Measurements from ENCODE around the gene UBE2QL1.
"Not testable (repeated sequence)": the region's sequence is repeated elsewhere in the genome, so short reads cannot be mapped to it uniquely, and the experiment has no call there.

Gene UBE2QL1

DNA sequence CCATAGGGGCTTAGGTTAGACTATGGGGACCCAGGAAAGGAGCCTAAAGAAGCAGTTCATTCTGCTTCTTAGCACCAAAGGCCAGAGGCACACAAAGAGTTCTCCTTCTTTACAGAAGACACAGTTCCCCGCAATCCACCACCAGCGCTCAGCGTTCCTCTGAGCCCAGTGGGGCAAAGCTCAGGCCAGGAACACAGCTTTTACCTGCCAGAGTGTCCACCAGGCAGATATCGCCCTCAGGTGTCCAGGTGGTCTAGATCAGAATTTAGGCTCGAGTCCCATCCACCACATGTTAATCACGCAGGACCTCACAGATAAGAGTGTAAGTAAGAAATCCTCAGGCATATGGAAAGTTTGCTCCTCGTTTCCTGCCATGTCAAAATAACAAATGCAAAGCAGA lies 53.0 kb downstream of the UBE2QL1 start:
- no peak for DNase-seq

DNA sequence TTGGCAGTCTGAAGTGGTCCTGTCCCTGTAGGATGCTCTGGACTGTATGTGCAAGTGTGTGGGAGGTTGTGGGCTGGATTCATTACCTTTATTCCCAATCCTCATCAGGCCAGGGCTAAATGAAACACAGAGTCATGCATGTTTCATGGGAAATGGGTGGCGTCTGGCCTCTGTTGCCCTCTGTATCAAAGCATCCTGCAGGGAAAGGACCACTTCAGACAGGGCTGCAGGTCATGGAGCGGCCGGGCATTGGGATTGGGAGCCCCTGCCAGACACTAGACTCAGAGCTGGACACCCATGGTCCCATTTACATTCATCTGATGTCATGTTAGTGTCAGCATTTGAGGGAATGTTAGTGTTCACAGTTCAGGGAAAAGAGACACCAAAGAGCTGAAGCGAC lies 53.8 kb downstream of the UBE2QL1 start:
- DNase-seq, result no peak

DNA sequence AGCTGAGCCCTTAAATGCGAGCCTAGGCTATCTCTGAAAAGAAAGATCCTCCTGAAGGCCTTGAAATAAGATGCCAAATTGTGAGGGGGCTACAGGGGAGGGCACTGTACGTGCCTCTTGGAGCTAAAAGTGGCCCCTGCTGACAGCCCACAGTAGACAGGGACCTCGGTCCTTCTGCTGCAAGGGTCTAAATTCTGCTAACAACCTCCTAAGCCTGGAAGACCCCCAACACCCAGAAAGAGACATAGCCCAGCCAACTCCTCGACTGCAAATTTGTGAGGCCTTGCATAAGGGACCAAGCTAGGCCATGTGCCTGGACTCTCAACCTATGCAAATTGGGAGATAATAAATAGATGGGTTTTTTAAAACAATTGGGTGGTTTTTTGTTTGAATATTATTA lies 54.7 kb downstream of the UBE2QL1 start:
- no peak for DNase-seq

DNA sequence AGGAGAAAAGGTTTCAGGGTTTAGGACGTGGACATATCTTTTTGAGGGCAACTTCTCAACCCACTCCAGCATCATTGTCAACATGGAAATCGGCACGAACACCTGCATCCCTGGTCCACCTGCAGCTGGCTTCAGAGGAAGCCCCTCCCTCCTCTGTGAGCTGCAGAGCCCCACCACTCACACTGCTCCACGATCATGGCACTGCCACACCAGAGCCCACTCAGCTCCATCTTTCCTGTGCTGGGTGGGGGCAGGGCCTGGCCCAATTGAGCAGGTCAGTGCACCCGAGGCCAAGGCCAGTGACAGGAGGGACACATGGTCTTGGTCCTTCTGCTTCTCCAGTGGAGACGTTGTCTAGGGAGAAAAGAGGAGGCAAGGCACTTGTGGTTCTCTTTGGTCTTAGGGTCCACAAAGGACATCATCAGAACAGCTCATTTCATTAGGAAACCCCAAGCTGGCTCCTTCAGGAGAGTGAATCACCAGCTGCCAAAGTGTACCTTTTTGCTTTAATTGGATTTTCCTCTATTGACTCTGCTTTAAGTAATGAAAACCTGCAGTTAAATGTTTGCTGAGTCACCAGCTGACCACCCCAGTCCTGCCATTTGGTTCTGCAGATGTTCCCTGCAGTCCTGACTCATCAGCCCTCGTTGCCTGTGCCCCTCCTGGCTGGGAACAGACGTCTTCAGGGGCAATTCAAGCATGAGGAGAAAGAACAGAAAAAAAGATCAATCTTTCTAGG lies 56.2 kb downstream of the UBE2QL1 start:
- no peak for DNase-seq

DNA sequence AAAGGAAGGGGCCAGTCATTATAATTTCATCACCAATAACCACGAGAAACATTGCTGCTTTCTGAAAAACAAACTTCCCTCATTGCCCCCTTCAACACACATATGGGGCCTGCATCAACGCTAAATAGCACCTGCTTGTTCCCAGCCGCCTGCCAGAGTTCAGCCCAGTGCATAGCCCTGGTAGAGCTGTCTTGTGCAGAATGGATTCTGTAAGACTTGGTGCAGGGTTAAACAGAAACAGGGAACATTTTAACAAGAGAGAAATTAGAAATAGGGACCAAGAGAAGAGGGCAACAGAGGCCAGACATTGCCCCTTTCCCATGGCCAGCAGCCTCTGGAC lies 56.7 kb downstream of the UBE2QL1 start:
- DNase-seq, result no peak

DNA sequence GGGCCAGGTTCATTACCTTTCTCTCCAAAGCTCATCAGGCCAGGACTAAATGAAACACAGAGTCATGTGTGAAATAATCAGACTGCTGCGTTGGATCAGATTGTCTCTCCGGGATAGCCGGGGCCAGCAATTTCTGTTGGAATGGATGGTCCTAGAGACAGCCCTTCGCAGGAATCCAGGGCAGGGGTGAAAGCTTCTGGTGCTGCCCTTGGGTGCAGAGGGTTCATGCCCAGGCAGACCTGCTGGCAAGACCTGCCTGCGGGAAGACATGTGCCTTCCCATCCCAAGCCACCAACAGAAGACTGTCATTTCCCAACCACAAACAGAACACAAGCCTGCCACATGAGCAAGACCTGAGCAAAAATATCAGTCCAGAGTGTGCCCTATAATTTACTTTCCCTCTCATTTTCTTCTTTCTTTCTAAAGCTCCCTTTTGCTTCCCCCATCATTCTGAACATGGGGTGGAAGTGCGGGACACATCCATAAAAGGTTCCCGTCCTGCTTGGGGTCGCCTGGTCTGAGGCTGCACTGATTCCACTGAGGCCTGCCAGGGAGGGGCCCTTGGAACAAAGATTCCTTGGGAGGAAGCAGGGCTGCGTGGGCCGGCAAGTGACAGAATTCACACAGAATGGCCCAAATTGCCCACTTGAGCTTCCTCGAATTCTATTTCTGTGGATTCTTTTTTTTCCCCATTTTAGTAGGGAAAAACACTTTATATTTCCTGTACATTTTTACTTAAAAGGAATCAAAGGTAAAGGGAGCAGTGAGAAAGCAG lies 57.3 kb downstream of the UBE2QL1 start:
- no peak for DNase-seq

DNA sequence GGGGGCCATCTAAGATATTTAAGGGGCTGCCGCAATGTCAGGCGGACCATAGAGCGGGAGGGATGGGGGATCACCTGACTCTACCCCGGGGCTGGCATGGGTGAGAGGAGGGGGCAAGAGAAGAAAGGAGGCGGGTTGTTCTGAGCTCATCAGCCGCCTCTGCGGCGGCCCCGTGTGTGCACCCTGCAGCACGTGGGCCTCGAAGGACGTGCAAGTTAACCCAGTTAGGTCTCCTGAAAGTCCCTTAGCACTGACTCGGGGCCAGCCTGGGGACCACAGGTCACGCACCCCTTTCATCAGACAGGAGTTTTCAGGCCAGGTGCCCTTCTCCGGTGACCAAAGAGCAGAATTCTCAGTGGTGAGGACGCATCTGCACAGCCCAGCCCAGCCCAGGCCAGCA lies 58.0 kb downstream of the UBE2QL1 start:
- DNase-seq, result no peak

DNA sequence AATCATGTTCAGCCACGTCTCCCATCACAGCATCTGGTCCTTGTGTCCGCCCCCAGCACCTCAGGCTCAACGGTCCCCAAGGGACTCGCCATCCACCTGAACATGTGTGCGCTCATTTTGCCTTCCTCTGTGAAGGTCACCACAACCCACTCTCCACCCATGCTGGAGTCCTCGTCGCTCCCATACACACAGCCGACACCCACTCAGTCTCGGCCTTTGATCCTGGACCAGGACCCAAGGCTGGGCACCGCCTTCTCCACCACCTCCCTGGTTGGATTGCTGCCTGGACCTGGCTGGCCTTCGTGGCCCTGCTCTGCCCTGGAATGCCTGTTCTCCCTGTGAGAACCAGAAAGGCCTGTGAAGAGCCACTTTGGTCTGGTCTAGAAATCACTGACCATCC lies 60.3 kb downstream of the UBE2QL1 start:
- DNase-seq, result no peak

DNA sequence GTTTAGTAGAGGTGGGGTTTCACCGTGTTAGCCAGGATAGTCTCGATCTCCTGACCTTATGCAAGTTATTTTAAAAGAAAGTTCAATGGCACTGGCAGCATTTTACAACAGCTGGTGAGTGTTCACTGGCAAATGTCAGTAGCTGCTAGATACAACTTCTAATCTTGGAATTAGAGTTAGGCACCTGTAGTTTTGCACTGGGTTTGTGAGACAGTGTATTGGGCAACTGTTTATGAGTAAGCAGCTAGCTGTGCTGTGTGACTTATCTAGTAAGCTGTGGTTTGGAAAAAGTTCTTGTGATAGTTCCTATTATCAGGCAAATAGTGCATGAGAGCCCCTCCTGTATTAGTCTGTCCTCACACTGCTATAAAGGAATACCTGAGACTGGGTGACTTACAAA lies 61.5 kb downstream of the UBE2QL1 start:
- DNase-seq, result no peak

DNA sequence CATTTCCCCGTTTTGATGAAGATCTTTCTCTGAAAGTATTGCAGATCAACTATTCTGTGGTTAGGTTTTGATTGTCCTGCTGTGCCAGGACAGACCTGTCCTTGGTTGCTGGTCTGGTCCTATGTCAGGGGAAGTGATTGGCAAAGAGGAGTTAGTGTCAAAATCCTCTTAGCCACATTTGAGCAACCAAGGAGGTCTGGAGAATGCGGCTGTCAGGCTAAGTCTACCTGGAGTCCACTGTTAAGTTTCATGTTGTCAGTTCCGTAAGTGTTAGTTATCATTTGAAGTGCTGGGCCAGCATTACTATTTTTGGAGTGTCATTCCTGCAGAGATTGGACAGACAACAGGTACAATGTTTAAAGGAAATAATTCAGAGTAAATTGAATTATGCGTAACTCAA lies 62.3 kb downstream of the UBE2QL1 start:
- DNase-seq, result no peak

DNA sequence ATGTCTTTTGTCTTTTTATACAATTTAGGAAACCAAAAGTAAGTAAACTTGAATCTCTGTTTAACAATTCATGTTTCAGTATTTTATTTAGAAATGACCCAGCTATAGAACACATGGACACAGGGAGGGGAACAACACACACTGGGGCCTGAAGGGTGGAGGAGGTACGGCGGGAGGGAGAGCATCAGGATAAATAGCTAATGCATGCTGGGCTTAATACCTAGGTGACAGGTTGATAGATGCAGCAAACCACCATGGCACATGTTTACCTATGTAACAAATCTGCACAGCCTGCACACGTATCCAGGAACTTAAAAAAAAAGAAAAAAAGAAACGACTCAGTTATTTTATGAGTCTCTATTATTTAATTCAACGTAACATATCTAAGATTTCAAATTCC lies 67.2 kb downstream of the UBE2QL1 start:
- DNase-seq, result not testable (repeated sequence)

DNA sequence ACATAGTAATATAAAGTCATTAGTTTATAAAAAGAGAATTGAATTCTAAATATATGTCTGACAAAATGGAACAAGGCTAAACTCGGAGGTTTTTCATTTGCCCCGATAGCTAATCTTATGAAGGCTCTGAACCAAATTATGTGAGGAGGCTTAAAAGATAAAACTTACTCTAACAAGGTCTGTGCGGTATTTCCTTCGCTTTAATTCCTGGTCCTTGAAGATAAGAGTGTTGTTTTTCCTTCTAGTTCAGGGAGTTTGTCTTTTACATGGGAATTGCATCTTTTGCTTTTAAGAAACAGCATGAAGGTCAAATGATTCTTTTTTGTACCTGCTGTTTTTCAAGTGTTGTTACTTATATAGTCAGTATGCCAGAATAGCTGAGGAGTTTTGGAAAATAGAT lies 68.2 kb downstream of the UBE2QL1 start:
- no peak for DNase-seq

DNA sequence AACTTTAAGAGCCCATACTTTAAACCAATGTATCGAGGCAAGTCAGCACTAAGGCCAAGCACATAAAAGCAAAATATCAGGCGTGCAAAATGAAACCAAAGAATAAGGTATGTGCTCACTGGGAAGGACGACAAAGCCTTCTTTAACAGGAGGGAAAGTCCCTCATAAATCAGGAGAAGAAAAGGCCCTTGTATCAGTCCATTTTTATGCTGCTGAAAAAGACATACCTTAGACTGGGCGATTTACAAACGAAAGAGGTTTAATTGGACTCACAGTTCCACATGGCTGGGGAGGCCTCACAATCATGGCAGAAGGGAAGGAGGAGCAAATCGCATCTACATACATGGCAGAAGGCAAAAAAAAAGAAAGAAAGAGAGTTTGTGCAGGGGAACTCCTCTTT lies 68.9 kb downstream of the UBE2QL1 start:
- no peak for DNase-seq

DNA sequence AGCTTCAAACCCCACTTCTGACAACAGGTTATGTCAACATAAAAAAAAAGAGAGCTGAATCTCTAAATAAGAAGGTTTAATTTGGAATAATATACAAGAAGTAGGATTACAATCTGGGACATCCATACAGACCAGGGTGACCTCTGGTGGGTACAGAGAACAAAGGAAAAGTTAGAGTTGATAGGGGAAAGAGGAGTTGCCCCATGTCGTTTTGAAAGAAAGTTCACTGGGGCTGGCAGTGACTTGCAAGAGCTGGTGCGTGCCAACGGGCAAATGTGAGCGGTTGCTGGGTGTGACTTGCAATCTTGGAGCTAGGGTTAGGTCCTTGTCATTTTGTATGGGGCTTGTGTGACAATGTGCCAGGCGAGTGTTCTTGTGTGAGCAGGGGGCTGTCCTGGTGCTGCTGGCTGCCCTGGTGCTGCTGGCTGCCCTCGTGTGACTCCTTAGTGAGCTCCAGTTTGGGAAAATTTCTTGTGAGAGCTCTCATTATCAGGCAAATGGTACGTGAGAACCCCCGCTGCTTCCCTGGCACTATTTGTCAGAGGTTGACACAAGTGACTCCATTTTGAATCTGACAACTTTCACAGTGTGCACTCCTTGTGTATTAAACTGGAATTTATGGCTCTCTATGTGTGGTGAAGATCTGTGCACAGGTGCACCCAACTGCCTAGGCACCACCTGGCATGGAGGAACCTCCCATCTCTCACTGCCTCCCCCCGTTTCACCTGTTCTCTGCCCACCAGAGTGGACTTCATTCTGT lies 69.8 kb downstream of the UBE2QL1 start:
- DNase-seq, result no peak

DNA sequence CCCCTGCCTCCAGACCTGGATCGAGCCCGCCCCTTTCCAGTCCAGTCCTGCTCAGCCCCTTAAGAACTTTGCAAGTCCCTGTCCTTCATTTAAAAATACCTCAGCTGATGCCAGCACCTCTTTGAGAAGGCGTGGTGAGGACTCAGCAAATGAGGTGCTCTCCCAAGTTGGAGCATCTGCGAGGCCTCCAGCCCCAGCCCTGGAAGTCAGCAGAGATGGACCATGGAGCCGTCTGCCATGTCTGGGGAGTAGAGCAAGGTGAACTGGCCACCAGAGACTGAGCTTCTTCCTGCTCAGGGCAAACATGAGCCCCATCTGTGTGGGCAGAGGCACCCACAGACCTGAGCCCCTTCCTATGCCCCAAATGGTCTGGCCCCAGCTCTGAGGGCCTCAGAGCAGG lies 71.5 kb downstream of the UBE2QL1 start:
- DNase-seq, result no peak

DNA sequence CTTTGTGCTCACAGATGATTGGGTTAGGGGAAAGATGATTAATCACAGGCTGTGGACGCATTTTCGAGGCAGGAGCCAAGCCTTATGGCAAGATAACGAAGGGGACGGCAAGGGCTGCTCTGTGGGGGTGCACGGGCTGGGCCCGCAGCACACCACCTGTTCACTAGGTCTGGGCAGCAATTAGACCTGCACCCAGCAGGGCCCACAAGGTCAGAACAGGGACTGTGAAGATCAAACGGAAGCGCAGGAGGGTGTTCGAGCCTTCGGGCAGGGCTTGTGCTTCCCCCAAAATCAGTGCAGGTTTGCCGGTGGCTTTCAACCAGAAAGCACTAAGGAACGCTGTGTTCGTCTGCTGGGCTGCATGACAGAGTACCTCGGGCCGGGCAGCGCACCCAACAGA lies 73.7 kb downstream of the UBE2QL1 start:
- no peak for DNase-seq

DNA sequence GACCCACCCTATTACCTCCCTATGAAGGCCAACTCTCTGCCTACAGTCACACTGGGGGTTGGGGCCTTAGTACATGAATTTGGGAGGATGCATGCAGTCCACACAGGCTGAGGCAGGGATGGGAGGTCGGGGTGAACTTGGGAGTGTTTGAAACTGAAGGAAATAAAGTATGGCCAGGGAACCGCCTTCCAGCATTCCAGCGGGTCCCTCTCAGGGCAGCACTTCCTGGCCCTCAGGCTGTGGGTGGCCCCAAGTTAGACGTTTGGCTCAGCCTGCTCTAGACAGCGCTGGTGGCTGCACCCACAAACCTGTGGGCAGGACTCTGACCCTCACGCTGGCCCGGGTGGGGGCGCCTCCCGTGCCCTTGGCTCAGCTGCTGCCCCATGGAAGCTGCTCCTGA lies 74.3 kb downstream of the UBE2QL1 start:
- DNase-seq, result no peak

DNA sequence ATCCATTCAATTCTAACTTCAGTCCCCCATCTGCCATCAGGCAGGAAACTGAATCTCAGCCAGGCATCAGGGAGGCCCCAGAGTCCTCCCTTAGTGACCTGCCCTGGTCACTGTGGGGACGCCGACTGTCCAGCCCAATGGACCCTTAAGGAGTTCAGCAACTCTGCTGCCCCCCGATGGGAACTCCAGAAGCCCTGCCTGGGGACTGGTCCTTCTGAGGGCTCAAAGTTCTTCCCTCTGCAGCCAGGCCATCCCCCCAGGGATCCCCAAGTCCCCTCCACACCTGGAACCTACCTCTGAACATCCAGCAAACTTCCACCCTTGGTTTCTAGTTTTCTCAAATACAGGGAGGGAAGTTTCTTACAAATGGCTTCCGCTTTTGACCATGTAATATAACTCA lies 76.8 kb downstream of the UBE2QL1 start:
- no peak for DNase-seq

DNA sequence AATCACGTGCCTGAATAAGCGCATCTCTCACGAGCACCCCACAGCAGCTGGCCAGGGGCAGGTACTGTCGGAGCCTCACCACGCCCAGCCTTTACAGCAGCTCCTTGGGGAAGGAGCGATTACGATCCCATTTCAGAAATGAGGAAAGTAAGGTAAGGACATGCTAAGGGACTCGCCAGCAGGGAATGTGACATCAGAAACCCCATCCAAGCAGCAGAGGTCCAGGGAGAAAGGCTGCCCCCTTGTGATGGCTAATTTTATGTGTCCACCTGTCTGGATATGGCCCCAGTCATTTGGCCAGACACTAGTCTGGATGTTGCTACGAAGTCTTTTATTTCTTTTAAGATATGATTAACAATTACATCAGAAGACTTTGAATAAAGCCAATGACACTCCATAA lies 77.3 kb downstream of the UBE2QL1 start:
- peak in 1 of 3 donors; percentile 6 for DNase-seq

DNA sequence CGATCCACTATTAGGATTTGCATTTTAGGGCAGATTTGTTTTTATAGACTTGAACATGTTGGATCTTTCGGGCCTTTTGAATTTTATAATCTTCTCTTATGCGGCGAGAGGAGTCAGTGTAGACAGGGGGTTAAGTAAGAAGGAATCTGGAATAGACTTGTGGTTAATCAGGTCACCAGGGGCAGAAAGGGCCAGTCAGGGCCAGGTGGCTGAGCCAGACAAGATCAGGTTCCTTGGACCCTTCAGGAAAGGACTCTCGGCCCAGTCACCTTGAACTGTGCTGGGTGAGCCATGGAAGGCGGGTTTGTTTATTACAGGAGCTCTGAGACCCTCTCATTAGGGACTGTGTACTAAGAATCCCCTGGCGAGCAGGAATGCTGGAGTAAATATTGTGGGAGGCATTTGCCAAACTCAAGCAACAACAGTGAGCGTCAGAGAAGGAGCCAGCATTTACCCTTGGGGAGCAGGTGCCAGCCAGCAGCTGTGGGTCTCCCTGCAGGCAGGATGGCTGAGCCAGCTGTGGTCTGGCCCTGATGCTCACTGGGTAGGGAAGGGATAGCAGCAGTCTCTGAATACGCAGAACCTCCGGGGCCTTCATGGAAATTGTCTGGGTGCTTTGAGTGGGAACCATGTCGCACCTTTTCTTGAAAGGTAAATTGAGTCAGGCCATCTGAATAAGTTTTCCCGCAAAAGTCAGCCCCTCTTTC lies 79.2 kb downstream of the UBE2QL1 start:
- no peak for DNase-seq

DNA sequence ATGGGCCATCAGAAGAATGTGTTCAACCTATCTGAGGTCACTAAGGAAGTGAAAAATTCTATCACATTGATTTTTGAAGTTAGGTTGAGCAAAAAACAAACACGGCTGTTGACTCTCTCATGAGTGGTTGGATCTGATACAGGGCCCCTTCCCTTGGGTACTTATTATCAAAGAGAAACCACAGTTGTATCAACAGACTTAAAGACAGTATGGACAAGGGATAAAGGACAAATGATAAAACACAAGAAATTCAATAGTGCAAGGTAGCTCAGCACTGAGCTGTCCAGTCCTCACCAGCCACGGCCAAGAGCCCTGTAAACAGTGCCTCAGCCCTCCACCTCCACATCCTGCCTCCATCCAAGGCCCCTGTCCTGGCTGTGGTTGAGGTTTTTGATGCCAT lies 86.9 kb downstream of the UBE2QL1 start:
- no peak for DNase-seq

DNA sequence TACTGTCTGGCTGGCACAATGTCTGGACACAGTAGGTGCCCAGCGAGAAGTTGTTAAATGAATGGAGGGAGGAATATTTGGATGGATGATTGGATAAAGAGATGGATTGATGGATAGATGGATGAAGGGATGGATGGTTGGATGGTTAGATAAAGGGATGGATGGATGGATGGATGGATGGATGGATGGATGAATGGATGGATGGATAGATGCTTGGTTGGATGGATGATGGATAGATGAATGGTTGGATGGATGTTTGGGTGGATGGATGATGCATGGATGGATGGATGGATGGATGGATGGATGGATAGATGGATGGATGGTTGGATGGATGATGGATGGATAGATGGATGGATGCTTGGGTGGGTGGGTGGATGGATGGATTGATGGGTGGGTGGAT lies 90.4 kb downstream of the UBE2QL1 start:
- DNase-seq, result no peak

DNA sequence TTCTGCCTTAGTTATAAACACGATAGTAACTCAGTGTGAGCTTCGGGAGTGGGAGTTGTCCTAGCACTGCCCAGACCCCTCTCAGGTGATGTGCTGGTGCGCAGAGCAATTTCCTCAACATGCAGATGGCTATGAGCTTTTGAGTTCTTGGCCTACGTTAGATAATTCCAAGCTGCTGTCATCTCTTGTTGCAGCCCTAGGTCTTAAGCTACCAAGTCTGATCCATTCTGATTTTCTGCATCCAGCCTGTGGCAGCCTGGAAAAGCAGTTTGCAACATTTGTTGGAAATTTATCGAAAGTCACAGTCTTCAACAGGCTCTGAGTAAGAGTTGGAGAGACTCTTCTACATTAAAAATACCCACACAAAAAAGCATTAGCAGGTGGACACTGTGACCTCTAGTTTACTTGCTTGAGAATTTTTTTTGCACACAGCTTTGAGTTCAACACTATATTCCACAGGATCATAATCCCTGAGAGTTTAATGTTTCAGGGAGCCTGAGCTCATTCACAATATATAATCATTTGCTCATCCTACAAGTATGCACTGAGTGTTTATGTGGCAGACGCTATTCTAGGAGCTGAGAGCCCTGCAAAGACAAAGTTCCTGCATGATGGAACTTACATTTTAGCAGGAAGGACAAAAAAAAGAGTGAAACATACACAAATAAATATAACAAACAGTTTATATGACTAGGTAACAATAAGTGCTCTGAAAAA lies 91.6 kb downstream of the UBE2QL1 start:
- DNase-seq, result no peak

Data from suppressor macrophage treated with lipopolysaccharide for 1 hour (primary cell).